HepG2 (cell line): ENCODE measurements around the gene SLC2A10. TPM values are rescaled to one million over a fixed set of nuclear protein-coding genes. Genes with fewer than 3 reads are reported as not detected.

Experiments used
- ATF7 ChIP-seq, 2 experiments: fragments of 450-650 bp in 1 of 2; sonication (generic) in 1 of 2; formaldehyde crosslinking in 1 of 2; IDR thresholded peaks; 2 replicates each; pipeline versions ENCODE4 v1.4.0 to v1.6.1; 2016 to 2020; ENCODE audit warnings: antibody characterized with exemption in 1 of 2, mild to moderate bottlenecking in 1 of 2, missing genetic modification reagents in 1 of 2
- EEA1 ChIP-seq: sonication (generic); formaldehyde crosslinking; IDR thresholded peaks from 2 replicates; pipeline ENCODE4 v1.5.1; 2020; ENCODE audit warnings: mild to moderate bottlenecking, missing genetic modification reagents, borderline replicate concordance
- HNRNPK ChIP-seq: fragments of 200-400 bp; formaldehyde crosslinking; IDR thresholded peaks from 2 replicates; pipeline ENCODE4 v1.6.1; 2018; ENCODE audit warnings: low read length, low read depth, moderate library complexity, mild to moderate bottlenecking; ENCODE audit not compliant: poor library complexity, severe bottlenecking
- MTF1 ChIP-seq: sonication (generic); formaldehyde crosslinking; IDR thresholded peaks from 2 replicates; pipeline ENCODE4 v1.5.0; 2020; ENCODE audit warnings: missing genetic modification reagents
- MTF2 ChIP-seq: sonication (generic); formaldehyde crosslinking; IDR thresholded peaks from 2 replicates; pipeline ENCODE4 v1.5.0; 2020; ENCODE audit warnings: missing genetic modification reagents, borderline replicate concordance
- NFIB ChIP-seq: sonication (generic); formaldehyde crosslinking; IDR thresholded peaks from 2 replicates; pipeline ENCODE4 v1.9.0; 2021; ENCODE audit warnings: missing genetic modification reagents, mild to moderate bottlenecking, borderline replicate concordance
- RFX1 ChIP-seq: fragments of 450-650 bp; IDR thresholded peaks from 2 replicates; pipeline ENCODE4 v1.6.1; 2017
- YEATS4 ChIP-seq: sonication (generic); formaldehyde crosslinking; IDR thresholded peaks from 2 replicates; pipeline ENCODE4 v1.4.0; 2020; ENCODE audit warnings: missing genetic modification reagents, borderline replicate concordance
- ZBTB2 ChIP-seq: sonication (generic); formaldehyde crosslinking; IDR thresholded peaks from 2 replicates; pipeline ENCODE4 v1.8.0; 2022; ENCODE audit warnings: low read depth, missing genetic modification reagents
- ZBTB21 ChIP-seq: sonication (generic); formaldehyde crosslinking; IDR thresholded peaks from 2 replicates; pipeline ENCODE4 v1.4.0; 2020; ENCODE audit warnings: missing genetic modification reagents
- ZFP36L2 ChIP-seq: sonication (generic); formaldehyde crosslinking; IDR thresholded peaks from 2 replicates; pipeline ENCODE4 v1.4.0; 2020; ENCODE audit warnings: missing genetic modification reagents
- ZMYM2 ChIP-seq: sonication (generic); formaldehyde crosslinking; IDR thresholded peaks from 2 replicates; pipeline ENCODE4 v1.8.0; 2022; ENCODE audit warnings: mild to moderate bottlenecking, missing genetic modification reagents
- ZNF138 ChIP-seq: sonication (generic); formaldehyde crosslinking; IDR thresholded peaks from 2 replicates; pipeline ENCODE4 v1.5.0; 2020; ENCODE audit warnings: mild to moderate bottlenecking, low read depth, missing genetic modification reagents
- ZNF550 ChIP-seq: sonication (generic); formaldehyde crosslinking; IDR thresholded peaks from 2 replicates; pipeline ENCODE4 v1.4.0; 2020; ENCODE audit warnings: mild to moderate bottlenecking, missing genetic modification reagents, borderline replicate concordance
- ZNF598 ChIP-seq: sonication (generic); formaldehyde crosslinking; IDR thresholded peaks from 2 replicates; pipeline ENCODE4 v1.5.1; 2020; ENCODE audit warnings: mild to moderate bottlenecking, missing genetic modification reagents, borderline replicate concordance
- ZNF7 ChIP-seq: IDR thresholded peaks from 2 replicates; pipeline ENCODE4 v1.6.1; 2016; ENCODE audit warnings: missing biosample characterization, missing genetic modification reagents
- polyA plus RNA-seq, 8 experiments: library from polyadenylated mRNA; depleted of rRNA in 3 of 8; stranded (reverse) in 7 of 8; unstranded in 1 of 8; fragments of >200 nt; fragmentation: Illumina TruSeq in 4 of 8; extraction: Trizol in 4 of 8; gene quantifications; 2 replicates each; pipeline versions ENCODE4 v1.2.1 to v1.2.3, GENCODE V29; 2011 to 2016; ENCODE audit warnings: low read depth in 4 of 8, missing spikeins in 1 of 8, mixed read lengths in 1 of 8; ENCODE audit not compliant: insufficient read depth in 1 of 8
- total RNA-seq, 5 experiments: library from RNA; depleted of rRNA; stranded (reverse); fragments of >200 nt; fragmentation: Illumina TruSeq; extraction: Trizol; gene quantifications; 2 replicates each; pipeline ENCODE4 v1.2.3, GENCODE V29; 2016; ENCODE audit warnings: low read depth in 1 of 5
- TF ChIP-seq, protein P1 (sequence below): sonication (generic); formaldehyde crosslinking; IDR thresholded peaks from 2 replicates; pipeline ENCODE4 v1.4.0; 2020; ENCODE audit warnings: mild to moderate bottlenecking, missing genetic modification reagents
- TF ChIP-seq, protein P2 (sequence below): sonication (generic); formaldehyde crosslinking; IDR thresholded peaks from 2 replicates; pipeline ENCODE4 v1.4.0; 2020; ENCODE audit warnings: mild to moderate bottlenecking, low read depth, missing genetic modification reagents
- TF ChIP-seq, protein P3 (sequence below): sonication (generic); formaldehyde crosslinking; IDR thresholded peaks from 2 replicates; pipeline ENCODE4 v1.8.1; 2023; ENCODE audit warnings: mild to moderate bottlenecking, missing genetic modification reagents, borderline replicate concordance
- TF ChIP-seq, protein P4 (sequence below): IDR thresholded peaks from 2 replicates; pipeline ENCODE4 v1.6.1; 2018; ENCODE audit warnings: missing genetic modification reagents
- TF ChIP-seq, protein P5 (sequence below): sonication (generic); formaldehyde crosslinking; IDR thresholded peaks from 2 replicates; pipeline ENCODE4 v1.4.0; 2020; ENCODE audit warnings: missing genetic modification reagents

The SLC2A10 gene
- total and polyA plus RNA-seq, 2 of the 13 experiments (the other 11 are each of a cell fraction or from before 2014, with no cell fraction given): 16.0 to 18.4 TPM

GRCh38 chr20:46670585-46671584, 38.6 kb upstream of the SLC2A10 start (continued):
- TF ChIP-seq HNRNPK (no peak), ZBTB21 (peak; percentile 61; the same call in 1 of the 2 replicates), RFX1 (no peak), ZMYM2 (CRISPR knock-in tag) (peak; percentile 95), NFIB (CRISPR knock-in tag) (peak; percentile 97), YEATS4 (CRISPR knock-in tag) (no peak; the same call in 1 of the 2 replicates), MTF1 (CRISPR knock-in tag) (no peak), MTF2 (CRISPR knock-in tag) (0 out of 2 replicates have a peak, but pooled peaks have one; percentile 12), ZNF138 (no peak), EEA1 (CRISPR knock-in tag) (no peak), ZNF7 (CRISPR knock-in tag) (no peak), ZFP36L2 (CRISPR knock-in tag) (no peak), ZNF550 (CRISPR knock-in tag) (no peak), ATF7 (IDR thresholded peaks at IDR 0.05) (no peak), ATF7 (CRISPR knock-in tag; IDR thresholded peaks at IDR 0.05) (no peak; the same call in 1 of the 2 replicates), ZNF598 (CRISPR knock-in tag) (no peak), ZBTB2 (CRISPR knock-in tag) (no peak)
- TF ChIP-seq, protein P1, sequence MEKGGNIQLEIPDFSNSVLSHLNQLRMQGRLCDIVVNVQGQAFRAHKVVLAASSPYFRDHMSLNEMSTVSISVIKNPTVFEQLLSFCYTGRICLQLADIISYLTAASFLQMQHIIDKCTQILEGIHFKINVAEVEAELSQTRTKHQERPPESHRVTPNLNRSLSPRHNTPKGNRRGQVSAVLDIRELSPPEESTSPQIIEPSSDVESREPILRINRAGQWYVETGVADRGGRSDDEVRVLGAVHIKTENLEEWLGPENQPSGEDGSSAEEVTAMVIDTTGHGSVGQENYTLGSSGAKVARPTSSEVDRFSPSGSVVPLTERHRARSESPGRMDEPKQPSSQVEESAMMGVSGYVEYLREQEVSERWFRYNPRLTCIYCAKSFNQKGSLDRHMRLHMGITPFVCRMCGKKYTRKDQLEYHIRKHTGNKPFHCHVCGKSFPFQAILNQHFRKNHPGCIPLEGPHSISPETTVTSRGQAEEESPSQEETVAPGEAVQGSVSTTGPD (CRISPR knock-in tag): no peak
- TF ChIP-seq, protein P2, sequence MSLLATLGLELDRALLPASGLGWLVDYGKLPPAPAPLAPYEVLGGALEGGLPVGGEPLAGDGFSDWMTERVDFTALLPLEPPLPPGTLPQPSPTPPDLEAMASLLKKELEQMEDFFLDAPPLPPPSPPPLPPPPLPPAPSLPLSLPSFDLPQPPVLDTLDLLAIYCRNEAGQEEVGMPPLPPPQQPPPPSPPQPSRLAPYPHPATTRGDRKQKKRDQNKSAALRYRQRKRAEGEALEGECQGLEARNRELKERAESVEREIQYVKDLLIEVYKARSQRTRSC: no peak
- TF ChIP-seq, protein P3, sequence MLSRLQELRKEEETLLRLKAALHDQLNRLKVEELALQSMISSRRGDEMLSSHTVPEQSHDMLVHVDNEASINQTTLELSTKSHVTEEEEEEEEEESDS (CRISPR knock-in tag): no peak
- TF ChIP-seq, protein P4, sequence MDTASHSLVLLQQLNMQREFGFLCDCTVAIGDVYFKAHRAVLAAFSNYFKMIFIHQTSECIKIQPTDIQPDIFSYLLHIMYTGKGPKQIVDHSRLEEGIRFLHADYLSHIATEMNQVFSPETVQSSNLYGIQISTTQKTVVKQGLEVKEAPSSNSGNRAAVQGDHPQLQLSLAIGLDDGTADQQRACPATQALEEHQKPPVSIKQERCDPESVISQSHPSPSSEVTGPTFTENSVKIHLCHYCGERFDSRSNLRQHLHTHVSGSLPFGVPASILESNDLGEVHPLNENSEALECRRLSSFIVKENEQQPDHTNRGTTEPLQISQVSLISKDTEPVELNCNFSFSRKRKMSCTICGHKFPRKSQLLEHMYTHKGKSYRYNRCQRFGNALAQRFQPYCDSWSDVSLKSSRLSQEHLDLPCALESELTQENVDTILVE (CRISPR knock-in tag): peak; percentile 87
- TF ChIP-seq, protein P5, sequence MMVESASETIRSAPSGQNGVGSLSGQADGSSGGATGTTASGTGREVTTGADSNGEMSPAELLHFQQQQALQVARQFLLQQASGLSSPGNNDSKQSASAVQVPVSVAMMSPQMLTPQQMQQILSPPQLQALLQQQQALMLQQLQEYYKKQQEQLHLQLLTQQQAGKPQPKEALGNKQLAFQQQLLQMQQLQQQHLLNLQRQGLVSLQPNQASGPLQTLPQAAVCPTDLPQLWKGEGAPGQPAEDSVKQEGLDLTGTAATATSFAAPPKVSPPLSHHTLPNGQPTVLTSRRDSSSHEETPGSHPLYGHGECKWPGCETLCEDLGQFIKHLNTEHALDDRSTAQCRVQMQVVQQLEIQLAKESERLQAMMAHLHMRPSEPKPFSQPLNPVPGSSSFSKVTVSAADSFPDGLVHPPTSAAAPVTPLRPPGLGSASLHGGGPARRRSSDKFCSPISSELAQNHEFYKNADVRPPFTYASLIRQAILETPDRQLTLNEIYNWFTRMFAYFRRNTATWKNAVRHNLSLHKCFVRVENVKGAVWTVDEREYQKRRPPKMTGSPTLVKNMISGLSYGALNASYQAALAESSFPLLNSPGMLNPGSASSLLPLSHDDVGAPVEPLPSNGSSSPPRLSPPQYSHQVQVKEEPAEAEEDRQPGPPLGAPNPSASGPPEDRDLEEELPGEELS (CRISPR knock-in tag): peak; percentile 98
